ENCODE results near the gene MIS12. TPM values are rescaled to one million over a fixed set of nuclear protein-coding genes. Genes with fewer than 3 reads are reported as not detected.
A peak's percentile ranks its signal among the peaks of the same experiment; 100 is the strongest.

The MIS12 gene
- total RNA-seq (ENCODE audit: low replicate concordance): 7.4 and 22.8 TPM in 2 replicates

DNA sequence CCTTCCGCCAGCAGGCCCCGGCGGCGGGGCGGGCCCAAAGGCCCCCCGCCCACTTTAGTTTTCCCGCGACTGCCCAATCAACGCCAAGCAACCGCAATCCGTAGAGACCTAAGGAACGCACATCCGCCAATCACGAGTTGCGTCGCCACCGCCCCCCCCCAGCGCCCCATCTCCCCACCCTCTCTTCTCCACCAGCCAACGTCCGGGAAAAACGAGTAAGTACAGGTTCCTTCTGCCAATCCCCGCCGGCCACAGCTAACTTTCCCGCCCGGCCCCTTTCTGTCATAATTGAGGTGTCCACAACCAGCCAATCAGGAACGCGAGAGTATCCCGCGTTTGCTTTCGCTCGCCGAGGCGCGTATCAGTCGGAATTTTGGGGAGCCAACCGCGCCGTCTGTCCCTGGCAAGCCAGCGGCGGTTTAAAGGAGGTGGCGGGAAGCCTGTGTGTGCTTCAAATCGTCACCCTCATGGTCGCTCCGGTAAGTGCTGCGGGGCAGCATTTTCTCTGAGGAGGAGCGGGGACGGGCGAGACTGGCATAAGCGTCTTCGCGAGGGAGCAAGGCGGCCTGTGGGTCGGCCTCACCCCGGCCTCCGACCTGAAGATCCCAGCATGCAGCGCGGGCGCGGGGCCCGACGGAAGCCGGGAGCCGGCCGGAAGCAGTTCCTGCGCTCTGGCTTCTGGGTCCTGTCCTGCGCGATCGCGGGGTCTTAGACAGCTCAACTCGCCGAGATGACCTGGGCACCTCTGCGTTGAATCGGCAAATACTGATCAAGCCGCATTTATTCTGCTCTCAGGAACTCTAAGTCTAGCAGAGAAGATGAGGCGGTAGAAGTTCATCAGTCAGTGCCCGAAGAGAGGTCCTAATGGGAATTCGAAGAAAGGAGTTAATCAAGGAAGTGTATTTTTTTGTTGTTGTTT is at the start of gene MIS12:
Gene MIS12, plus strand, starts transcription at position 361 of the 919 bp plus-strand sequence. CDS start 2,297 bp downstream, outside the sequence.
- TF ChIP-seq, protein P1, sequence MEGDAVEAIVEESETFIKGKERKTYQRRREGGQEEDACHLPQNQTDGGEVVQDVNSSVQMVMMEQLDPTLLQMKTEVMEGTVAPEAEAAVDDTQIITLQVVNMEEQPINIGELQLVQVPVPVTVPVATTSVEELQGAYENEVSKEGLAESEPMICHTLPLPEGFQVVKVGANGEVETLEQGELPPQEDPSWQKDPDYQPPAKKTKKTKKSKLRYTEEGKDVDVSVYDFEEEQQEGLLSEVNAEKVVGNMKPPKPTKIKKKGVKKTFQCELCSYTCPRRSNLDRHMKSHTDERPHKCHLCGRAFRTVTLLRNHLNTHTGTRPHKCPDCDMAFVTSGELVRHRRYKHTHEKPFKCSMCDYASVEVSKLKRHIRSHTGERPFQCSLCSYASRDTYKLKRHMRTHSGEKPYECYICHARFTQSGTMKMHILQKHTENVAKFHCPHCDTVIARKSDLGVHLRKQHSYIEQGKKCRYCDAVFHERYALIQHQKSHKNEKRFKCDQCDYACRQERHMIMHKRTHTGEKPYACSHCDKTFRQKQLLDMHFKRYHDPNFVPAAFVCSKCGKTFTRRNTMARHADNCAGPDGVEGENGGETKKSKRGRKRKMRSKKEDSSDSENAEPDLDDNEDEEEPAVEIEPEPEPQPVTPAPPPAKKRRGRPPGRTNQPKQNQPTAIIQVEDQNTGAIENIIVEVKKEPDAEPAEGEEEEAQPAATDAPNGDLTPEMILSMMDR (IDR thresholded peaks at IDR 0.05; ENCODE audit: insufficient read depth, low read length): no peak
- peak within 1 kb of the TSS; percentile 92 for H3K4me3 ChIP-seq (ENCODE audit: low read depth, low read length)
- peak; percentile 99 for DNase-seq (ENCODE audit: low read depth)

GRCh38 chr17:5437721-5438317 is 48.5 kb upstream of the MIS12 start:
- TF ChIP-seq, protein P1 (IDR thresholded peaks at IDR 0.05; ENCODE audit: insufficient read depth, low read length): no peak
- DNase-seq (ENCODE audit: low read depth): peak; percentile 13
- peak overlapping the region; percentile 90 for H3K4me3 ChIP-seq (ENCODE audit: low read depth, low read length)

DNA sequence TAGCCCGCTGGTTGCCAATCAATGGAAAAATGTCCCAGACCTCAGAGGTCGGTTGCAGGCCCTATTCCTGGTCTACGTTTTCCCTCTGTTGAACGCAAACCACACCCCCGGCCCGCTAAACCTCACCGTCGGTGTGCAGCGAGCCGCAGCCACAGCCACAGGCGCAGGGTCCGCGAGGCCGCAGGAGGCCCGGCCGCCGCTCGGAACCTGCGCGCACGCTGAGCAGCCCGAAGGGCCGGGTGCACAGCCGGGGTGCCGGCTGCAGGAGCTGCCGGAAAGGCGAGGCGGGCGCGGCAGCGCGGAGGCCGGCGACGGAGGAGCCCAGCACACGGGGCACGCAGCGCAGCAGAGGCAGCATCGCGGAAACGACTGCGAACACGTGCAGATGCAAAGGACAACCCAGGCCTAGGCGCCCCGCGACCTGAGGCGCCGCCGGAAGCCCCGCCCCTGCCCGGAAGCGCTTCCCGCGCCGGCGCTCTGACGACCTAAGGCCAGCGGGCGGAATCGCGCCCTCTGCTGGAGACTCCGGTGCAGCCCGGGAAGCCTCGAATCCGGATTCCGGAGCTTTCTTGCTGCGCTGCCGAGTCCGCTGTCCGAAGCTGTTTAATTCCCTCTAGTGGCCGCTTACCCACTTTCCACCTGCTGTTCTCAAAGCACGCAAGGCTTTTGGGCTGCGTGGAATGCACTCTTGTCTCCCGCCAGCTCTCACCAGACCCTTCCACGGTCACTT is 47.5 kb upstream of the MIS12 start, which contains the start of gene C1QBP:
Gene C1QBP, minus strand, starts transcription at position 440 of the 730 bp plus-strand sequence. Its CDS starts 82 bp downstream, at position 358.
- TF ChIP-seq, protein P1 (IDR thresholded peaks at IDR 0.05; ENCODE audit: insufficient read depth, low read length): peak; percentile 89
- peak within 1 kb of the TSS; percentile 90 for H3K4me3 ChIP-seq (ENCODE audit: low read depth, low read length)
- DNase-seq (ENCODE audit: low read depth): peak; percentile 92

DNA sequence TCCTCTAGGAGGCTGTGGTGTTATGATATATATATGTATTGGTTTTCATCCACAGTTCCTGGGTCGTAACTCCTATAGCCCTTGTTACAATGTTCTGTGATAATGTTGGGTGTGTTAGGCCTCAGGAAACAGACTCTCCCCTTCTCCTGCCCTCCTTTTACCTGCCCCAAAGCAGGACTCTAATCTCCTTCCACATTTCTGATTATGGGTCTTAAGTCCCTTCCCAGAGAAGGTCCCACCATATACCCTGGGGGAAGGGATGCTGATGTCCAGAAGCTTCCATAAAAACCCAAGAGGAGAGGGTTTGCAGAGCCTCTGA is 47.0 kb upstream of the MIS12 start:
- DNase-seq (ENCODE audit: low read depth): no peak
- peak overlapping the region; percentile 51 for H3K4me3 ChIP-seq (ENCODE audit: low read depth, low read length)
- TF ChIP-seq, protein P1 (IDR thresholded peaks at IDR 0.05; ENCODE audit: insufficient read depth, low read length): no peak

DNA sequence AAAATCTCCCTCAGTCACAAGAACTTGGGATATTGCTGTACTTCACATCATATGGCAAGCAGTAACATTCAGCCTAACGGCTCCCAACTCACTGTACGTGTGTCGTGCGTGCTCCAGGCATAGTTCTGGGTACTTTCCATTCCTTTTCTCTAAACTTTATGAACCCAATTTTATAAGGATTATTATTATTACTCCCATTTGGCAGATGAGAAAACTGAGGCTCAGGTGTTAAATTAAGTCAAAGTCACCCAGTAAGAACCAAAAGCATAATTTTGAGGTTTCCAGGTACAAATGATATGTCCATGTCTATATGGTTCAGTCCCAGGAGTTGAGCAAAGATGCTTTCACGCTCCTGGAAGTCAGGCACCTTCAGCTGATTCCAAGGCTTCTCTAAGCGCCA is 42.6 kb upstream of the MIS12 start:
- TF ChIP-seq, protein P1 (IDR thresholded peaks at IDR 0.05; ENCODE audit: insufficient read depth, low read length): no peak
- DNase-seq (ENCODE audit: low read depth): no peak
- no peak overlapping the region for H3K4me3 ChIP-seq (ENCODE audit: low read depth, low read length)

DNA sequence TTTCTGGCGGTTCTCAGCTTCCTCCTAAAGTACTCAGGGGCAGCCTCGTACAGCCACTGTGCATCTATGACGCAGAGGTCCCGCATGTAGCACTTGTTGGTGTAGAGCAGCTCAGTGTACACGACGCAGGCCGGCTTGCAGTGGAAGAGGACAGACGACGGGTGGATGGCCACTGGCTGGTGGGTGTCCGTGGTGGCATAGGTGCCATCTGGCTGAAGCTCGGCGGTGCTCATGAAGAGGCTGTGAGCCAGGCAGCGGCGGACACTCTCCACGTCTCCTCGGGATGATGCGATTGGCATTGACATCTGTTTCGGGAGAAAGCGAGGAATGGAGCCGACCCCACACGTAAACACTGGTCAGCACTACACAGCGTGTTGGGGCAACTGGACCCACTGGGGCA is 42.2 kb upstream of the MIS12 start:
- no peak overlapping the region for H3K4me3 ChIP-seq (ENCODE audit: low read depth, low read length)
- TF ChIP-seq, protein P1 (IDR thresholded peaks at IDR 0.05; ENCODE audit: insufficient read depth, low read length): no peak
- DNase-seq (ENCODE audit: low read depth): no peak
